Erythroblast (primary cell): ENCODE results near the gene EIF3K.

Source experiments
- GATA1 ChIP-seq: IDR thresholded peaks from 2 replicates; pipeline ENCODE4 v1.6.1; 2011; ENCODE audit warnings: low read depth, mild to moderate bottlenecking, control low read depth, low read length, moderate library complexity
- POLR2A ChIP-seq: IDR thresholded peaks from 2 replicates; pipeline ENCODE4 v1.6.1; 2011; ENCODE audit warnings: mild to moderate bottlenecking, low read length

GRCh38 chr19:38640368-38640767 is 21.4 kb downstream of the EIF3K start:
- TF ChIP-seq POLR2A (no peak), GATA1 (no peak)
